ENCODE measurements around the gene OPCML.

- TF ChIP-seq, protein P1, sequence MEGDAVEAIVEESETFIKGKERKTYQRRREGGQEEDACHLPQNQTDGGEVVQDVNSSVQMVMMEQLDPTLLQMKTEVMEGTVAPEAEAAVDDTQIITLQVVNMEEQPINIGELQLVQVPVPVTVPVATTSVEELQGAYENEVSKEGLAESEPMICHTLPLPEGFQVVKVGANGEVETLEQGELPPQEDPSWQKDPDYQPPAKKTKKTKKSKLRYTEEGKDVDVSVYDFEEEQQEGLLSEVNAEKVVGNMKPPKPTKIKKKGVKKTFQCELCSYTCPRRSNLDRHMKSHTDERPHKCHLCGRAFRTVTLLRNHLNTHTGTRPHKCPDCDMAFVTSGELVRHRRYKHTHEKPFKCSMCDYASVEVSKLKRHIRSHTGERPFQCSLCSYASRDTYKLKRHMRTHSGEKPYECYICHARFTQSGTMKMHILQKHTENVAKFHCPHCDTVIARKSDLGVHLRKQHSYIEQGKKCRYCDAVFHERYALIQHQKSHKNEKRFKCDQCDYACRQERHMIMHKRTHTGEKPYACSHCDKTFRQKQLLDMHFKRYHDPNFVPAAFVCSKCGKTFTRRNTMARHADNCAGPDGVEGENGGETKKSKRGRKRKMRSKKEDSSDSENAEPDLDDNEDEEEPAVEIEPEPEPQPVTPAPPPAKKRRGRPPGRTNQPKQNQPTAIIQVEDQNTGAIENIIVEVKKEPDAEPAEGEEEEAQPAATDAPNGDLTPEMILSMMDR (conservative IDR thresholded peaks at IDR 0.05 in 1 of 2, IDR thresholded peaks at IDR 0.05 in 1 of 2; ENCODE audit: extremely low read depth in 1 of 2, insufficient read depth in 1 of 2, low read depth in 1 of 2, low read length in 2 of 2), result peak in 1 of 2 donors; percentile 1
- TF ChIP-seq EZH2 (IDR thresholded peaks at IDR 0.05; ENCODE audit: borderline replicate concordance, low read length), result no peak
Measured at GRCh38 chr11:133530501-133530835, 1.8 kb downstream of the OPCML start.

Data from mammary epithelial cell (primary cell).